Spleen (tissue), 7 donors: ENCODE results near the gene KLHL21.

Experiments used
- CTCF ChIP-seq, 11 experiments: fragments of 200-600 bp in 7 of 11; fragments of 450-650 bp in 4 of 11; sonication (generic) in 4 of 11; IDR thresholded peaks in 8 of 11; conservative IDR thresholded peaks in 3 of 11; 1 replicate in 7 of 11; 2 replicates in 4 of 11; pipeline versions ENCODE4 v1.4.0 to v1.8.0; 2016 to 2021; ENCODE audit warnings: antibody characterized with exemption in 11 of 11, inconsistent platforms in 4 of 11, mild to moderate bottlenecking in 1 of 11
- POLR2A ChIP-seq, 3 donors: fragments of 450-650 bp; IDR thresholded peaks; one replicate each; pipeline ENCODE4 v1.5.1; 2017; ENCODE audit warnings: antibody characterized with exemption in 3 of 3, mild to moderate bottlenecking in 1 of 3
- donor health status: DM: no; HTN: no; CAD: no; lungs with moderate emphysema.
- donor health status: DM: no; HTN: no; CAD: no.
- donor health status: DM: no; HTN: no; CAD: no.

- TF ChIP-seq CTCF (IDR thresholded peaks at IDR 0.05 in 8 of 11, conservative IDR thresholded peaks at IDR 0.05 in 3 of 11) (no peak), POLR2A (IDR thresholded peaks at IDR 0.05) (no peak)
Observed at GRCh38 chr1:6635910-6636760, 33.5 kb upstream of the KLHL21 start.
